ENCODE measurements around the gene MYBBP1A.

MYBBP1A gene

GRCh38 chr17:4550534-4551039 is 4.6 kb downstream of the MYBBP1A start:
- H3K4me3 ChIP-seq (ENCODE audit: low read length), result no peak overlapping the region
- no peaks in the 10 kb centered on the region for H3F3A ChIP-seq (ENCODE audit: control insufficient read depth, insufficient read depth)
- peaks cover 56% of the 10 kb centered on the region for H3K79me2 ChIP-seq (ENCODE audit: control insufficient read depth, low read length)
- H3K36me3 ChIP-seq (ENCODE audit: control insufficient read depth, low read length), result peaks cover 95% of the 10 kb centered on the region
- H4K20me1 ChIP-seq (ENCODE audit: control insufficient read depth, insufficient read depth, low read depth, low read length), result no peaks in the 10 kb centered on the region
- H3K4me1 ChIP-seq (ENCODE audit: control insufficient read depth, low read length), result peaks cover 11% of the 10 kb centered on the region
- H3K9me3 ChIP-seq (ENCODE audit: control insufficient read depth, insufficient read depth, low read length), result no peaks in the 10 kb centered on the region
- H3K27me3 ChIP-seq (ENCODE audit: control insufficient read depth, low read length), result no peaks in the 10 kb centered on the region
- no peak overlapping the region for H3K27ac ChIP-seq (ENCODE audit: low read depth, low read length)
- TF ChIP-seq CTCF (IDR thresholded peaks at IDR 0.05; ENCODE audit: low read depth, low read length, poor library complexity, severe bottlenecking) (no peak), EZH2phosphoT487 (IDR thresholded peaks at IDR 0.05; ENCODE audit: borderline replicate concordance, low read length) (no peak)
- H3K4me2 ChIP-seq (ENCODE audit: low read length), result no peak overlapping the region
- no peaks in the 10 kb centered on the region for H3K9me2 ChIP-seq (replicated peaks; ENCODE audit: control insufficient read depth, low read length)

- Histone ChIP-seq H3K79me2 (ENCODE audit: control insufficient read depth, low read length) (peaks cover 50% of the 10 kb centered on the region), H3K27ac (ENCODE audit: low read depth, low read length) (no peak overlapping the region), H3K4me3 (ENCODE audit: low read length) (no peak overlapping the region), H3K4me1 (ENCODE audit: control insufficient read depth, low read length) (peaks cover 10% of the 10 kb centered on the region), H3K27me3 (ENCODE audit: control insufficient read depth, low read length) (no peaks in the 10 kb centered on the region), H3F3A (ENCODE audit: control insufficient read depth, insufficient read depth) (no peaks in the 10 kb centered on the region), H3K9me3 (ENCODE audit: control insufficient read depth, insufficient read depth, low read length) (no peaks in the 10 kb centered on the region), H3K9me2 (replicated peaks; ENCODE audit: control insufficient read depth, low read length) (no peaks in the 10 kb centered on the region), H3K4me2 (ENCODE audit: low read length) (no peak overlapping the region), H4K20me1 (ENCODE audit: control insufficient read depth, insufficient read depth, low read depth, low read length) (no peaks in the 10 kb centered on the region), H3K36me3 (ENCODE audit: control insufficient read depth, low read length) (peaks cover 100% of the 10 kb centered on the region)
- no peak for TF ChIP-seq CTCF (IDR thresholded peaks at IDR 0.05; ENCODE audit: low read depth, low read length, poor library complexity, severe bottlenecking)
- TF ChIP-seq EZH2phosphoT487 (IDR thresholded peaks at IDR 0.05; ENCODE audit: borderline replicate concordance, low read length), result no peak
Measured at GRCh38 chr17:4549781-4550533, 5.2 kb downstream of the MYBBP1A start.

DNA sequence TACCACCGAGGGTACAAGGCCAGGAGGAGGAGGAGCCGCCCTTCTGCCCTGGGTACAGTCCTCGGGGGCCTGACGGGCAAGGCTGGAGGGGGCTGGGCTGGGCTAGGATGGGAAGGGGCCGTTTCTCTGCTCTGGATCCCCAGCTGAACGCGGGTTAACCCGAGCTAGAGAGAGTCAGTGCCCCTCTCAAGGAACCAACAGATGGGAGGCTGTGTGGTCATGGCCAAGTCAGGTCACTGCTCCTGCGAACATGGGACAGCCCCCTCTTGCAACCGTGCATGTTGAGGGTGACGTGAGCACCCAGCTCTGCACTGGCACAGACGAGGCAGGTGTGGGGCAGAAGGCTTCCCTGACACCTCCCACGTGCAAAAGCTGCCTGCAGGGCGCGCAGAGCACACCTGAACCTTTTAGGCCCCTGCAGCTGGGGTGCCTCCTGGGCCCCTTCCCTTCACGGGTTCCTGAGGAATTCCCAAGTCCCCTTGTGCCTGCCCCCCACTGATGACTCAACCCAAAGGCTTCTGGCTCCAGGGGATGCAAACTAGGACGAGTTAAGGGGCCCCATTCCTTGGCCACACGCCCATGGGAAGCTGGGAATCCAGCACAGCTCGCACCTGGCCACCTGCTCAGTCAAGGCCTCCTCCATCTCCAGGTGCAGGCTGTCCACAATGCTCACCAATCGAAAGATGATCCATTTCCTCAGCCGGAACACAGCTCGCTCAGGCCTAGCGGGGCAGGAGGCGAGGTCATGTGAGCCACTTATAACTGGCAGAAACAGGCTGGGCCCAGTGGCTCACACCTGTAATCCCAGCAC is 6.3 kb downstream of the MYBBP1A start:
- TF ChIP-seq EZH2phosphoT487 (IDR thresholded peaks at IDR 0.05; ENCODE audit: borderline replicate concordance, low read length), result no peak
- no peak for TF ChIP-seq CTCF (IDR thresholded peaks at IDR 0.05; ENCODE audit: low read depth, low read length, poor library complexity, severe bottlenecking)
- H3F3A ChIP-seq (ENCODE audit: control insufficient read depth, insufficient read depth), result no peaks in the 10 kb centered on the region
- H3K9me2 ChIP-seq (replicated peaks; ENCODE audit: control insufficient read depth, low read length), result no peaks in the 10 kb centered on the region
- H3K79me2 ChIP-seq (ENCODE audit: control insufficient read depth, low read length), result peaks cover 40% of the 10 kb centered on the region
- no peak overlapping the region for H3K27ac ChIP-seq (ENCODE audit: low read depth, low read length)
- no peak overlapping the region for H3K4me3 ChIP-seq (ENCODE audit: low read length)
- no peaks in the 10 kb centered on the region for H3K9me3 ChIP-seq (ENCODE audit: control insufficient read depth, insufficient read depth, low read length)
- H3K36me3 ChIP-seq (ENCODE audit: control insufficient read depth, low read length), result peaks cover 95% of the 10 kb centered on the region
- no peak overlapping the region for H3K4me2 ChIP-seq (ENCODE audit: low read length)
- H3K27me3 ChIP-seq (ENCODE audit: control insufficient read depth, low read length), result no peaks in the 10 kb centered on the region
- H3K4me1 ChIP-seq (ENCODE audit: control insufficient read depth, low read length), result peaks cover 8% of the 10 kb centered on the region
- no peaks in the 10 kb centered on the region for H4K20me1 ChIP-seq (ENCODE audit: control insufficient read depth, insufficient read depth, low read depth, low read length)

Data from DOHH2 (cell line).